Activated gamma-delta T cell (primary cell): ENCODE data around the gene PROM2.

Source experiments
- DNase-seq: peaks from one replicate; lab custom pipeline; 2025; lab: John Stamatoyannopoulos, UW

Gene PROM2

DNA sequence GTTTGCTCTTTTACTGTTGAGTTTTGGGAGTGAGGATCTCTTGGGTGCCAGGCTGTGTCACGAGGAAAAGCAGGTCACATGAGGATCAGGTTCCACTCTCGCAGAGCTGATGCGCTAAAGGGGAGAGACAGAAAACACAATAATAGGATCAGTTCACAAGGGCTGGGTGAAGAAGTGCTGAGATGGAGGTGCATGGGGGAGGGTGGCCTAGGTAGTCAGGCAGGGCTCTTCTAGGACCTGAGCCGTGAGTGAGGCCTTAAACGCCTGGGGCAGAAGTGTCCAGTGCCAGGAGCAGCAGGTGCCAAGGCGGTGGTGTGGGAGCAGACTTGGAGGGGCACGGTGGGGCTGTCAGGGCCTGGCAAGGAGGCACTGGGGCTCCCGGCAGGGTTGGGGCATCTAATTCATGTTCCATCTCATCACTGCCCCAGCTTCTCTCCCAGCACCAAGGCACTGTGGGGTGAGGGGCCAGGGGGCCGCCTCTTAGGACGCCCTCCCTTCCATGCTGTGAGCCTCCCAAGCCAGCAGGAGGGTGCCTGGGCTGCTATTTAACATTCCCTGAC lies 32.2 kb downstream of the PROM2 start:
- DNase-seq, result no peak

DNA sequence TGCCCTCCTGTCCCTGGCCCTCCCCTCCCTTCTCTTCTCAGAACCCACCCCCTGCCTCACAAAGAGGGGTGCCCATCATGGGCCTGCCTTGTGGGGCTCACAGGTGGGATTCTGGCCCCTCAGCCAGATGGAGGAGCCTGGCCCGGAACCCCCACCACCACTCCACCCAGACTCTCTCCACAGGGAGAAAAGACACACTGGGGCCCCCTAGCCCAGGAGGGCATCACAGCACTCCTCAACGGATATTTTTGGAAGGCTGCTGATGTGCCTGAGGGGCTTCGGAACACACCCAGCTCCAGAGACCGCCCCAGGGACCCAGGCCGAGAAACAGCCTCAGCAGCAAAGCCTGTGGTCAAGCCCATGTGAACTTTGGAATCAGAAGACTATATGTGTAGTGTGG lies 32.8 kb downstream of the PROM2 start:
- DNase-seq, result no peak

DNA sequence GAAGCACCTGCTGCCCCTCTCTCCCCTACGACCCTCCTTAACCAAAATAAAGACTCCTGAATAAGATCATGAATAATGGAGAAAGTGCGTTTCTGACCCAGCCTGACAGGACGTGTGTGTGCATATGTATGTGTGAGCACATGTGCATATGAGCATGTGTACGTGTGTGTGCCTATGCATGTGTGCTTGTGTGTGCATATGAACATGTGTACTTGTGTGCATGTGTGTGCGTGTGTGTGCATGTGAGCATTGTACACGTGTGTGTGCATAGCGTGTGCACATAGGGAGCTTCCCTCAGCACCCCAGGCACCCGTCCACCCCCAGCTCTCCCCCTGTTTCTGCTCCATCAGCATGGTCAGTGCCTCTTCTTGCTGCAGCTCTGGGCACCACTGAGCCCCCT lies 33.6 kb downstream of the PROM2 start:
- no peak for DNase-seq

DNA sequence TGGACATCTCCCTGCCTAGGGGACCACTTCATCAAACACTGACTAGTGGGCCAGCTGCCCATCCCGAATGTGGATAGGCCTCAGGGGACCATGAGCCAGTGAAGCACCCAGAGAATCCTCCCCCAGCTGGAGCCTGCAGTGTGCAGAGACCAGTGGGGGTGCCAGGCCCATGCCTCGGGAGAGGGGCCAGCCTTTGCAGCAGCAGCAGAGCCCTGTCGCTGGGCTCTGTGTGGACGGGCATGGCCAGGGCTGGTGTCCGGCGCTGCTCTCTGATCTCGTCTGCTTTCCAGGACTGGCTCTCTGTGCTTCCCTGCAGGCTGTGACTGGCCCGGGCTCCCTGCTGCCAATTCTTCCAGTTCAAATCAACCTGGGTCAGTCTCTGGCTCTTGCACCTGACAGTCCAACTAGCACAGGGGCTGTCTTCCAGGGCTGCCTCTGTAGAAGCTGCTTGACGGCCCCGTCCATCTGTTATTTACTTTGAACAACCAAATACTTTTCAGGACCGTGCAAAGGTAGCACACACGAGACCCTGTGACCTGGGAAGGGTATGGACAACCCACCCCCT lies 34.3 kb downstream of the PROM2 start:
- DNase-seq, result no peak

DNA sequence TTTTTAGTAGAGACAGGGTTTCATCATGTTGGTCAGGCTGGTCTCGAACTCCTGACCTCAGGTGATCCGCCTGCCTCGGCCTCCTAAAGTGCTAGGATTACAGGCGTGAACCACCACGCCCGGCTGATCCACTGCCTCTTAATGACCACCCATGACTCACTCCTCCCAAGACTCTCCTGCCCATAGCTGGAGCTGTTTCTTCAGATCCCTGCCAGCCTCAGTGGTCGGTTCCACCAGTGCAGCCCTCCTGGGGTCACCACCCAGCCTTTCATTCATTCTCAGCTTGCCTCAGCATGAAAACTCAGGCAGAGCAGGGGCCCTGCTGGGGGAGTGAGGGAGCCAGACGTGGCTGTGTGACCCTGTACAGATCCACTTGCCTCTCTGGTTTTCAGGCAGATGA lies 35.4 kb downstream of the PROM2 start:
- no peak for DNase-seq

DNA sequence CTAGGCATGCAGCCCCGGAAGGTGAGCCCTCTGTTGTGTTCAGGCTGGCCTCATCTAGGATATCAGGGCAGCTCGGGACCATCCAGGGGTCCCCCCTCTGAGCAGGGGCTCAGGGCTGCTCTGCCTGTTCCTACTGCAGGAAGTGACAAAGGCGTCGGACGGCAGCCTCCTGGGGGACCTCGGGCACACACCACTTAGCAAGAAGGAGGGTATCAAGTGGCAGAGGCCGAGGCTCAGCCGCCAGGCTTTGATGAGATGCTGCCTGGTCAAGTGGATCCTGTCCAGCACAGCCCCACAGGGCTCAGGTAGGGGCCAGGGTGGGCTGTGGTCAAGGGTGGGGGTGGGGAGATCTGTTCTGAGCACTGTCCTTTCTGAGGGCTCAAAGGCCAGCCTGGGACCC lies 36.0 kb downstream of the PROM2 start:
- no peak for DNase-seq

DNA sequence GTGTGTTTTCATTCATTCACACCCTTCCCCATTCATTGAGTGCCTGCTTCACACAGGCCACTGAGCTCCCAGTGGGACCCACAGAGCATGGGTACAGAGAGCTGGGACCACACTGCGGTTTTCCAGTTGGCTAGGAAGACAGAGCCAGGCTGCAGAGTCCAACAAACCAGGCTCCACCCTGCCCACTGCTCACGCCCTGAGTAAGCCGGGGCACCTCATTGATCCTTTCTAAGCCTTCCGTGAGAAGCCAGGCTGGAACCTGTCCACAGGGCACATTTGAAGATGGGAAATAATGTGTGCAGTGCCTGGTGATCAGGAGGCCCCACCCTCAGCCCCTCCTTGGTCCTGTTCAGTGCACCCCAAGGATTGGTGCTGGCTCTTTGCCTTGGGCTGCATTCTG lies 36.4 kb downstream of the PROM2 start:
- no peak for DNase-seq

DNA sequence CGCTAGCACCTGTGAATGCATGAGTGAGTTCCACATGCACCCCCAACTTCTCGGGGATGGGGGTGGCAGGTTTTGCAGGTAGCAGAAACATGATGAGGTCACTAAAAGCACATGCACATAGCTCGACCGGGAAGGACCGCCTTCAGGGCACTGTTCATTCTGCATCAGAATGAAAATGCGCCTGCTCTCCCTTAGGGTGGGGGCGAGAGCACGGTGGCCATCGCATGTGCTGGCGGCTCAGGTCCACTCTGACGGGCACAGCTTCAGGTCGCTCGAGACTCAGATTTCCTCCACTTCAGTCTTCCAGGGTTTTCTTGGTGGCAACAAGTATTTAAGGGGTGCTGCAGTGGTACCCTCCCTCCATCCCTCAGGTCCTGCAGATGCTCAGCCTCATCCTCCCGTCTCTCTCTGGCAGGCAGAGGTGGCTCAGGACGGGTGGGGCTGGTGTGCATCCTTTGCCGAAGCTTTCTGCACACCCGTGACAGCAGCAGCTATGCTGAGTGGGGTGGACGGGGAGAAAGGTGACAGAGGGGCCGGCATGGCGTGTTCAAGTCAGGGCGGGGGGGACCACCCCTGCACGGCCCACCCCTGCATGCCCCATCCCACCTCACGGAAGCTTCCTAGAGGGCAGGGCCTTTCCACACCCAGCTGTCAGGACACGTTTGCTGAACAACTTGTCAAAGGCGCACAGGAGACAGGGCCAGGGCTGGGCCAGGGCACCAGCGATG lies 37.7 kb downstream of the PROM2 start:
- no peak for DNase-seq

DNA sequence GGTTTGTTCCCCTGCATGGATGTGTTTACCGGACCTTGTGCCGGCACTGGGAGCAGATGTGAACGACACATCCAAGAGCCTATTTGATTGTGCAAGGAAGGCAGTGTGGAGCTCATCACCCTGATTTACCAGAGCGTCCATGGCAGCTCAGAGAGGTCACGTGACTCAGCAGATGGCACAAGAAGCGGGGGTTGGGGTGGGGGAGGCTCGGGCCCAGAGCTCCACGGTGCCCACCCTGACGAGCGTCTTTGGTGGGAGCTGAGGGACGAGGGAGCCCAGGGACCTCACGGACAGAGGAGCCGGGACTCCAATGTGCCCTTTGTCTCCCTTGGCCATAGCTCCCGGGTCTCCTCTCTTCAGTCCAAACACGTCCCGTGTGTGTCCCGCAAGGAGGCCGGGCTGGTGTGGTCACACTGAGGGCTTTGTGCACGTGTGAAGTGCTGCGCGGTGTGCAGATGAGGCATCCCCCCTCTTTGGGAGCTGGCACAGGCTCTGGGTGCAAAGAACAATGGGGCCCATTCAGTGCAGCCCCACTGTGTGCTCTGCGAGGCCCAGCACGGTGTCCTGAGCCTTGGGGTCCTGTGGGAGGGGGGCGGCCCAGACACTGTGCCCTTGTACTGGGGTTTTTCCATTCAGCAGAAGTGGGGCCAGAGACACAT lies 38.4 kb downstream of the PROM2 start:
- DNase-seq, result no peak

DNA sequence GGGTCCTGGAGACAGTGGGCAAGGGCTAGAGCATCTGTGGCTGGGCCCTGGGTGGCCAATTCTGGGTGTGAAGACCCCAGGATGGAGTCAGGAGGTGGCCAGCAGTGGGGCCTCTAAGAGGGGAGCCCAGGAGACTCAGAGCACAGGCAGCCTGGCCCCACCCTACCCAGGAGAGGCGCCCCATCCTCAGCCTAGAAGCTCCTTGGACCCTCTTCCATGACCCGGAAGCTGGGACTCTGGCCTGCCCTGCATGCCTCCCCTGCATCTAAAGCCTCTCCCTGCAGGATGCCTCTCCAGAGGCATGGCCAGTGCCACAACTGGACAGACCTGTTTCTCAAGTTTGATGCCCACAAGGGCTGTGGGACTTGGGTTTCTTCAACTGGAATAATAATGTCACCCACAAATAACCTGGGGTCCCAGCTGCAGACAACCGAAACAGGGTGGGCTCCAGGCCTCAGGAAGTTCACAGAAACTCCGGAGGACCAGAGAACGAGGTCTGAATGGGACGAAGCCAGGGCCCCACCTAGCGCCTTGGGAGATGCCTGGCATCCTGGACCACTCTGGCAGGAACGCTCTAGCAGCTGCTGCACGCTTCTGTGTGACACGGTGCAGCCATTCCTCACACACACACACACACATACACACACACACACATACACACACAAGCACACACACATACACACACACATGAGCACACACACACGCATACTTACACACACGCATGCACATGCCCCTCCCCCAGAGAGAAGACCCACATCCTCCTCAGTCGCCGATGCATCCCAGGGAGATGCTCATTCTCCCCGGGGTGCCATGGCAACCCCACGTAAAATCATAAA lies 39.3 kb downstream of the PROM2 start:
- no peak for DNase-seq

DNA sequence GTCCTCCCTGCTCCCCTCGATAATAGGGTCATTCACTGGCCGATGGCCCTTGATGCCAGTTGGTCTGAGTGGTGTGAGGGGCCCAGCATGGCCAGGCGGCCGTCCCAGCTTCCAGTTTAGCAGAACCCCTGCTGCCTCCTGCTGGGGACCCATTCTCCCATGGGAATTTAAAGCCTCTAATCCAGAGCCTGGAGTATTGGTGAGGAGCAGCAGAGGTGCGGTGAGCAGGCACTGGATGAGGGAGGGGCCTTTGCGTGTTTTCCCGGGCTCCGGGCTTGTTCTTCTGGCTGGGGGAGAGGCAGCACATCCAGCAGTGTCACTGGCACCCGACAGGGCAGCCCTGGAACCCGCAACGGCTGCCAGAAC lies 40.3 kb downstream of the PROM2 start:
- DNase-seq, result no peak

DNA sequence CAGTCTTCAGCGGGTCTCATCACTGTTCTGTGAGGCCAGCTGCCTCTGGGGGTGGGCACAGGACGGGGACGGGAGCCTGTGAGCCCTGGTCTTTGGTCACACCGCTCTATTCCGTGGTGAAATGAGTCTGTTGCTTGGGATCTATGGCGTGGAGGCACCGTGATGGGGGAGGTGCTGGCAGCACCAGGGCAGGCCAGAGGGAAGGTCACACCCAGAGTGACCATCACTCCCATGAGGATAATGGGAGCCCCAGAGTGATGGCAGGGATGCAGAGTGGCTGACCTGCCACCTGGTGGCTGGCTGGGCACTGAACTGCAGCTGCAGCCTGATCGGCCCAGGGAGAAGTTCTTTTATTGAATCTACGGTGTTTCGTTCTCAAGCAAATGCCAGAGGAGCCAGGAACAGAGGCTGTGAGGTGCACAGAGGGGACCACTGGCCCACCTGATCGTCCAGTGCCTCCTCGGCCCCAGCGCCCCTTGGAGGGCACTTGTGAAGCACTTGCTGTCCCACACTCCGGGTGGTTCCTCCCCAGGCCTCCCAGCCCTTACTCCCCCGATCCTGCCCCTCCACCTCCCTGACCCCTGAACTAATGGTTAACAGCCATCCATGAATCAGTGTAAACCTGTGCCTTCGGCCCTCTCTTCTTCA lies 40.8 kb downstream of the PROM2 start:
- no peak for DNase-seq

DNA sequence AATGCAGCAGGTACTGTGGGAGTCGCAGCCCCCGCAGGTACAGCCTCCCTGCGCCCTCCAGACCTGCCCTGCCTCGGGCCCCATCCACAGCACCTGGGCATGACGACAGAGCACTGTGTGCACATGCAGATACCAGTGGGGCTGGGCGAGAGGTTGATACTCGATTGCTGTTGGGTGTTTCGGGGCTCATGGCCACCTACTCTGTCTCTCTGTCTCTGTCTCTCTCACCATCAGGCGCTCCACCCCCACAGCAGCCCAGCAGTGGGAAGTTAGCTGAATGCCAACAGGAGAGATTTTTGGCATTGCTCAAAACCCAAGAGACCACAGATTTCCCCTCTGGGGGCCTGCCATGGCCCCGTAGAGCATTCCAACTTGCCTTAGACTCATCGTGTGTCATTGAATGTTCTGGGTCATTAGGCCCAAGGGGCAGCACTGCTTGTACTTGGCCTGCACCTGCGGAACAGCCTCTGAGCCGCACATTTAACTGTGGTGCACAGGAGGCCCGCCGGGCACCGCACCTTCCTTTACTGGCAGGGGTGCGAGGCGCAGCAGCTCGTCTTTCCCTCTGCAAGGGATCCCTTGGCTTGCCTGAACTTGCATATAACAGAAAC lies 41.7 kb downstream of the PROM2 start:
- no peak for DNase-seq

DNA sequence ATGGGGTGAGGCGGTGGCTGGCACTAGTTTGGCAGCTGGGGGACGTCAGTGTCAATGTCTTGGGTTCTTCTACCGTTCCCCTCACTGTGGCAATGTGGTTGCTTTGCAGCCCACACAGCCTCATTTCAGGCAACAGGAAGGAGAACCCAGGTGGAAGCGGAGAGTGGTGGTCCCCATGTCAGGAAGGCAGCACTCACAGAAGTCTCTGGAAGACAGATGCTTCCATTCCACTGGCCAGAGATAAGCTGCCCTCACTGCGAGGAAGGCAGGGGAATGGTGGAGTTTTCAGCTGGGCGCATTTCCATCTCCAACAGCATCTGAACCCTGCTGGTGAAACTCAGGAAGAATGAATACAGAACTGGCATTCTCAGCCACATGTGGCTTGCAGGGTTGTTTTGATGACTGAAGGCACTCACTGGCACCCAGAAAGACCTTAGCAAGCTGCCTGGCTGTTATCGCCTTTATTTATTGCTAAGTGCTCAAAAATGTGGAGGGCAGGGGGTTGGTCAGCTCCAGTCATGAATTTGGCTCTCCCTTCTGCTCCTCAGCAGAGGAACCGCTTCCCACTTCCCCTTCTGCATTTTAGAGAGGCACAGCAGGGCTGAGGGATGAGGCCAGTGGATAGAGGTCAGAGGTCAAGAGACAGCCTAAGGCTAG lies 42.3 kb downstream of the PROM2 start:
- DNase-seq, result no peak

DNA sequence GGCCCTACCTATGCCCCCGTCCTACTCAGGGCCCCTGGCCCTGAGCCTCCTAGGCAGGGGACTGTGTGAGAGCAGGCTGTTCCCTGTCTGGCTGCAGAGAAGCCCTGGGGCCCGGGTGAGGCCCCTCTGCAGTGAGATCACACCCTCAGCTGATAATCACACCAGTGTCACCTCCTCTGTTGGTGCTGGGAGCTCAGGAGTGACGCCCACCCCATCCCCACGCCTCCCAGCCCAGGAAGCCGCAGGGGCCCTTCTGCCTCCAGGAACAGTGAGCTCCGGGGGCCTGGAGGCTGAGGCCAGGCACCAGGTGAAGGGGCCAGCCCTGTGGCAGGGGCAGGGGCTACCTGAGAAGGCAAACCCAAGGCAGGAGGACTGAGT lies 42.9 kb downstream of the PROM2 start:
- DNase-seq, result no peak

DNA sequence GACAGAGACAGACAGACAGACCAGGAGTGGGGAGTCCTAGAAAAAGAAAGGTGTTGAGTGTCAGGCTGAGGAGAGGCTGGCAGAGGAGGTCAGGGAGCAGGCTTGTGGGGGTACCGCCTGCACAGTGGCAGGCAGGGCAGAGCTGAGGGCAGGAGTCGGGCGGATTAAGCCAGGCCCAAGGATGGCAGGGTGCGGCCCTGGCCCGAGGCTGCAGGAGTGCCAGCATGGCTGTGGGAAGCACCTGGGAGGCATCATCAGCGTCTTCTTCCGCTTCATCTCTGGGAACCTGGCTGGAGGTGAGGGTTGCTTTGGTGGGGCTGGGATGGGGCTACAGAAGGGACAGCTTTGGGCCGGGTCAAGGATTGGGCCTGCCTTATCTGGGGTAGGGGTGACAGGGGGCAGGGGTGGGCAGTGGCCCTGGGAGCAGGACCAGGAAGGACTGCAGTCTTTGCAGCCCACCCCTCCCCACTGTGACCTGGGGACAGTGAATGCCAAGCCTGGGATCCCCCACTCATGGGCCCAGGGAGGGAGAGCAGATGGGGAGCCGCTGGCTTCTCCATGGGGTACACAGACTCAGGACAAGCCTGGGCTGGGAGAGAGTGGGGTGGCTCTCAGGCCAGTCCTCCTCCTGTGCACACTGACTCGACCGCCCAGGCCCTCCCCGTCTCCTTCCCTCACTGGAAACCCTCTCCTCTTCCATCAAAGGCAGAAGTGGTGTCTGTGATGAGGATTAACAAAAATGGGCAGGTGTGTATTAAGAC lies 43.6 kb downstream of the PROM2 start:
- no peak for DNase-seq

DNA sequence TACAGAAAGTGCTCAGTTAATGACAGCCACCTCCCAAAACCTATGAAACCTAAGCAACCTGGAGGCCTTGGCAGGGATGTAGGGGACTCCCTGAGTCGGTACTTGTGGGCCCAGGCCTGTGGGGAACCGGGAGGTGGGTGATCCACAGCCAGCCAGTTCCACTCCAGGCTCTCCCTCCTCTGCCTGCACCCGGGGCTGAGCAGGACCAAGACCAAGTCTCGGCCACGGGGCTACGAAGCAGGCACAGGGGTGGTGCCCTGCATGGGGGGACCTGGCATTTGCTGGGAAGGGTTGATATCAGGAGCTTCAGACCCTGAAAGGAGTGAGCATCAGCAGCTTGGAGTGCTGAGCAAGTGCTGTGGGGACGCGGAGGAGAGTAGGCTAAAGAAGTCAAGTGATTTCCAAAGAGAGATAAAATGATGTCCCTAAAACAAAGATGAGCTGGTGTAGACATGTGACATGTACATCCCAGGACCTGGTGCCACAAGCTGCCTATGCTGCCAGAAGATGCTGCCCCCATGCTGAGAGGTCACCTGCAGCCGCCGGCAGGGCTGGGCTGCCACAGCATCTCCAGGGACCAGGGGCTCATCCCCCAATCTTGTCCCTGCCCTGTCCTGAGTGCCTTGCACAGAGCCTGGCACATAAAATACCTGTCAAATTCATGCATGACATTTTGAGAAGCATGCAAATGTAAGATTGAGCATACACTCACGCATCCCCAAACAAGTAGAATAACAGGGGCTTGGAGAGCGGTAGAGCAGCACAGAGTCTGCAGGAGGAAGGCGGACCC lies 44.4 kb downstream of the PROM2 start:
- no peak for DNase-seq

DNA sequence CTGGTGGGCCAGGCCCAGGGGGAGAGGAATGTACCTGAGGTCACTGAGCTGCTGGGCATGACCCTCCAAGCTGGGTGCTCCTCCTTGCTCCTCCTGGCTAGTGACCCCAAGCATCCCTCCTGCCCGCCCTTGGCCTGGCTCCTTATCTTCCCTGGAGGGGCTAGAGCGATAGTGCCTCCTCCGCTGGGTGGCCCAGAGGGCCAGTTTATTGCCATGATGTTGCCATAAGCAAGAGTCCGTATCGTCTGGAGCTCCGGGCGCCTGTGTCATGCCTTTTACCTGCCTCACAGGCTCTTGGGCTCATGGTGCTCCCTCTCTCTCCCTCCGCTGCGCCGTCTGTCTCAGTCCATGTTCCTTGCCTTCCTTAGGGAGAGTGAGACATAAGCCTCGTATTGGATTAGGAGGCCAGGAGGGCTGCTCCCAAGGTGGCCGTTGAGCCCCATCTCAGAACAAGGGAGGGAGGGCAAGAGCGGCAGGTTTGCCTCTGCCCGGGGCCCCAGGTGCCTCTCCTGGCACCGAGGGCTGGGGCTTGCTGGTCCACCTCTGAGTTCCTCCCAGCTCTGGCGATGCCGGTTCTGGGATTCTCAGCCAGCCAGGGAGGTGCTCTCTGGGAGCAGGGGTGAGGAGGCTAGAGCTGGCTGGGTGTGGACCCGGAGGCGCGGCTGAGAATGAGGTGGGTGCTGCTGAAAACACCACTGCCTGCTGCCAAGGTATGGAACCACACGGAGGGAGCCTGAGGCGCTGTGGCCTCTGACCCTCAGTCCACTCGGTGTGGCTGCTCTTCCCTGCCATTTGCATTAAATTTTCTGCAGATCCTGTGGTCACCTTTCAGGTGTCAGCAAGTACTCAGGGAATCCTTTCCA lies 45.5 kb downstream of the PROM2 start:
- no peak for DNase-seq
